ENCODE results near the gene SPACA5B.
"Not testable (repeated sequence)": the region's sequence is repeated elsewhere in the genome, so short reads cannot be mapped to it uniquely, and the experiment has no call there.

Gene SPACA5B

DNA sequence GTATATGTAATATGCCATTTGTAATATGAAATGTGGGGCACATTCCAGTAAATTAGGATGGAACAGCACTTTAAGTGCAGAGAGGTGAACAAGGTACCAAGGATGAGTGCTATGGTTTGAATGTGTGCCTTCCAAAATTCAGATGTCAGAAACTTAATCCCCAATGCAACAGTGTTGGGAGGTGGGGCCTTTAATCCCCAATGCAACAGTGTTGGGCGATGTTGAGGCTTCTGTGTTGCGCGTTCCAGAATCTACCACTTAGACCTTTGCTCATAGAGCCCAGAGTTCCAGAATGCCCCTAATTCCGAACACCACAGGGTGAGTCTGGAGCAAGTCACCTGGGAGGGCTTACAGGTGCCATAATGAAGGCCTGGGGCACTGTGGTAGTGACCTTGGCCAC is at the start of gene SPACA5B:
TSS of gene SPACA5B (plus strand) at position 301 of the 400 bp plus-strand sequence. CDS start at position 363, 62 bp downstream.
- DNase-seq (ENCODE audit: low read depth in 3 of 3), result not testable (repeated sequence)

DNA sequence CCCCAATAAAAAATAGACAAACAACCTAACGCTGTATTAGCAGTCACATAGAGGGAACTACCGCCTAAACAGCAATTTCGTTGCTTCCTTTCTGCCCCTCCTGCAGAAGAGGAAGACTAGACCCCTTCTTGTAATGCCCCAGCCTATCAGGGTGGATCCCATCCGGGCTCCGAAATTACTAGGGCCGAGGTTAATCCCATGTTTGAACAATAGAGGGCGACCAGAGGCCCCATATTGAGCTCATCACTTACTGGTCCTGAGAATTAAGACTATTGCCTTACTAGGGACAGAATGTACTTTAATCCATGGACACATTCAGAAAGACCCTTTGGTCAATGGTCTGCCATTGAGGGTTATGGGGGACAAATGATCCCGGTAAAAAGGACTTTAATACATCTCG is 47.2 kb upstream of the SPACA5B start:
- DNase-seq (ENCODE audit: low read depth in 3 of 3), result peak in 2 of 3 experiments; percentile 8 to 13

DNA sequence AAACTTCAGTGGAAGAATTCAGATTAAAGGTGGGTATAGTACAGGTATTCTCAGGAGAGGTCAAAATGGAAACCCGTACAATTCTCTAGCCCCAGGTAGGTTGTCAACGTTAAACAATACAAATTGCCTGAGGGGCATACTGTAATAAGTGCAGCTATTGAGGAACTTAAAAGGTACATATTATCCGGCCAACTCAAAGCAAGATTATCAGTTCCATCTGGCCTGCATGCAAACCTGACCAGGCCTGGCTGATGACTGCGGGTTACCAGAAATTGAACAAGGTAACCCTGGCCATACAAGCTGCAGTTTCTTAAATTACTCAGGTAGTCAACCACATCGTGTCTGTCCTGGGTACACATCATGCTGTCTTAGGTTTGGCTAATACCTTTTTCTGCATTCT is 46.7 kb upstream of the SPACA5B start:
- DNase-seq (ENCODE audit: low read depth in 3 of 3), result no peak

DNA sequence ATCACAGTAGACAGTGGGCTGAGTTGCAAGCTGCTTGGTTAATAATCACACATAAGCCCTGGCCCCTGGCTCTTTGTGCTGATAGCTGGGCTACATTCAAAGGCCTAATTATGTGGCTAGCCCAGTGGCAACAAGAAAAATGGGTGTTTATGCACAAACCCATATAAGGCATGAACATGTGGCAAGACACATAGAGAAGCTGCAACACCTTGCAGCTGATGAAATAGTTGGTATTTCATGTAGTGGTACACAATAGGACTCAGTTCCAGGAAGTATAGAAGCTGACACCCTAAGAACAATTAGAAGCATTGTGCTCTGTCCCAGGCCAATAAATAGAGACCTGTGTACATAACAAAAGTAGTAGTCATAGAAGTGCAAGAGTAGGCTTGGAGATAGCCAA is 44.3 kb upstream of the SPACA5B start:
- no peak for DNase-seq (ENCODE audit: low read depth in 3 of 3)

GRCh38 chrX:48090123-48090522 is 40.3 kb upstream of the SPACA5B start:
- no peak for DNase-seq (ENCODE audit: low read depth in 3 of 3)

DNA sequence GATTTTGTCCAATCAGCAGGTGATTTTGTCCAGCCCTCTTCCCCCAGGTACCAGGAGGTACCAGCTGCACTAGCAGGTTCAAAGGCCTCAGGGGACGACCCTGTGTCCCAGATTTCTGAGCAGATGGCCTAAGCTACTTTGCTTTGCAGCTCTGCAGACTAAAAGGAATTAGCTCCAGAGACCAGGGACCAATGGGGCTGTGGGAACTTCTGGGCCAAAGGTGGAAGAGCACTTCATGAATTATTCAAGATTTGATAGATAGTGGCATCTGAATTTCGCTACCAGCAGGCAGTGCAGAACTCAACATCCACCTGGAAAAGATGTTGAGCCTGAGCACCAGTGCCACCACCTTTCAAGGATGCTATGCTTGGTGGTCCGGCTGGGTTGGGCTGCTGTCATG is 37.9 kb upstream of the SPACA5B start:
- not testable (repeated sequence) for DNase-seq (ENCODE audit: low read depth in 3 of 3)

DNA sequence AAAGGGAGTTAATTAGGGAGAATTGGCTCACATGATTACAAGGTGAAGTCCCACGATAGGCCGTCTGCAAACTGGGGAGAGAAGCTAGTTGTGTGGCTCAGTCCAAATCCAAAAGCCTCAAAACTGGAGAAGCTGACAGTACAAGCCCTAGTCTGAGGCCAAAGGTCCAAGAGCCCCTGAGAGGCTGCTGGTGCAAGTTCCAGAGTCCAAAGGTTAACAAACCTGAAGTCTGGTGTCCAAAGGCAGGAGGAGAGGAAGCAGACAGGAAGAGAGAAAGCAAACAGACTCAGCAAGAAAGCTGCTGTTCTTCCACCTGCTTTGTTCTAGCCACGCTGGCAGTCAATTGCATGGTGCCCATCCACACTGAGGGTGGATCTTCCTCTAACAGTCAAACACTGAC is 29.0 kb upstream of the SPACA5B start:
- DNase-seq (ENCODE audit: low read depth in 3 of 3), result no peak

DNA sequence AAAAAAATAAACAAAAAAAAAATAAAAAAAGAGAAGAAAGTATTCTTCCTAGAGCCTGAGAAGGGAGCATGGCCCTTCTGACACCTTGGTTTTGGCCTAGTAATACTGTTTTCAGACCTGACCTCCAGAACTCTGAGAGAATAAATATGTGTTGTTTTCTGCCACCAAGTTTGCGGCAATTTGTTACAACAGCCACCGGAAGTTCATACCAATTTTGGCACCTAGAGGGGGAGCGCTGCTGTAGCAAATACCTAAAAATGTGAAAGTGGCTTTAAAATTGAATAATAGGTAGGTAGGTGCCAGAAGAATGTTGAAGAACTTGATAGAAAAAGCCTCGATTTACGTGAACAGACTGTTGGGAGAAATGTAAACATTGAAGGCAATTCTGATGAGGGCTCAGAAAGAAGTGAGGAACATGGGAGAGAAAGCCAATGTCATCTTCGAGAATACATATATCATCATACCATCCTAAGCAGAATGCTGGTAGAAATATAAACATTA is 27.5 kb upstream of the SPACA5B start:
- DNase-seq (ENCODE audit: low read depth in 3 of 3), result no peak

- no peak for DNase-seq (ENCODE audit: low read depth in 3 of 3)
Measured at GRCh38 chrX:48107717-48108116, 22.7 kb upstream of the SPACA5B start.

DNA sequence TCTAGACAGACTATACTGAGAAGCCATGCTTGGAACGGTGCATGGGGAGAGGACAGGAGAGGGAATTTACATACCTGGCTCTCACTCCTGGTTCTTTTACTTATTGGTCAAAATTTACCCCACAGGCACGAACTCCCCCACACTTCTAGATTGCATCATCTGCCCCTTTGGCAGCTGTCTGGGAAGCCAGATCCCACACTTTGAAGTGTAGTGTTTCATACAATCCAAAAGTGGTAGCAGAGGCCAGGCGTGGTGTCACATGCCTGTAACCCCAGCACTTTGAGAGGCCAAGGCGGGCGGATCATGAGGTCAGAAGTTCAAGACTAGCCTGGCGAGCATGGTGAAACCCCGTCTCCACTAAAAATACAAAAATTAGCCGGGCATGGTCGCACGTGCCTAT is 5.1 kb upstream of the SPACA5B start:
- DNase-seq (ENCODE audit: low read depth in 3 of 3), result not testable (repeated sequence)

GRCh38 chrX:48132308-48132844 is 1.9 kb downstream of the SPACA5B start:
- DNase-seq (ENCODE audit: low read depth in 3 of 3), result not testable (repeated sequence)

GRCh38 chrX:48139076-48139475 is 8.7 kb downstream of the SPACA5B start:
- DNase-seq (ENCODE audit: low read depth in 3 of 3), result not testable (repeated sequence)

- DNase-seq (ENCODE audit: low read depth in 3 of 3), result not testable (repeated sequence)
Measured at GRCh38 chrX:48141810-48142508, 11.5 kb downstream of the SPACA5B start.

DNA sequence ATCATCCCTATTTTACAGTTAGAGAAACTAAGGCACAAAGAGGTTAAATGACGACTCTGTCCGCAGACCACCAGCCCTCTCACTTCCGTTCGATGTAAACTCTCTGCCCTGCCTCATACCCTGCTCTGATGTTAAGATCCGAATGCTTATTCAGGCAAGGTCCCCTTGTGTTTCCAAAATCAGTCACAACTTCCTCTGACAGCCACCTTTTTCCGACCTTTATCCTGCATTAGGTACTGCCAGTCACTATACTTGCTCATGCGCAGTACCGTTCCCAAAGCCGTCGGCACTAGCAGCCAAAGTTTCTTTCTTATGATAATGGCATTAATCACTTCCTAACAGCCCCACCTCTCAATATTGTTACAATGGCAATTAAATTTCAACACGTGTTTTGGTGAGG is 12.3 kb downstream of the SPACA5B start:
- DNase-seq (ENCODE audit: low read depth in 3 of 3), result peak in 2 of 3 experiments; percentile 4 to 5

- DNase-seq (ENCODE audit: low read depth in 3 of 3), result no peak
Measured at GRCh38 chrX:48153769-48154168, 23.3 kb downstream of the SPACA5B start.

DNA sequence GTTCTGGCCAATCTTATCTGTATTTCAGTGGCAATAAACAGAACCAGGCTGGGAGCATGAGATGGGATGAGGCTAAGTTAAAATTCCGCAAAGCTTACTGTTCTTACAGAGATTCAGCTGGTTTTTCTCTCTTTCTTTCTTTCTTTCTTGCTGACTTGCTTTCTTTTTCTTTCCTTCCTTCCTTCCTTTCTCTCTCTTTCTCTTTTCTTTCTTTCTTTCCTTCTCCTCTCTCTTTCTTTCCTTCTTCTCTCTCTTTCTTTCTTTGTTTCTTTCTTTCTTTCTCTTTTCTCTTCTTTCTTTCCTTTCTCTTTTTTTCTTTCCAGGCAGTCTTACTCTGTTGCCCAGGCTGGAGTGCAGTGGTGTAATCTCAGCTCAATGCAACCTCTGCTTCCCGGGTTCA is 24.4 kb downstream of the SPACA5B start:
- no peak for DNase-seq (ENCODE audit: low read depth in 3 of 3)

DNA sequence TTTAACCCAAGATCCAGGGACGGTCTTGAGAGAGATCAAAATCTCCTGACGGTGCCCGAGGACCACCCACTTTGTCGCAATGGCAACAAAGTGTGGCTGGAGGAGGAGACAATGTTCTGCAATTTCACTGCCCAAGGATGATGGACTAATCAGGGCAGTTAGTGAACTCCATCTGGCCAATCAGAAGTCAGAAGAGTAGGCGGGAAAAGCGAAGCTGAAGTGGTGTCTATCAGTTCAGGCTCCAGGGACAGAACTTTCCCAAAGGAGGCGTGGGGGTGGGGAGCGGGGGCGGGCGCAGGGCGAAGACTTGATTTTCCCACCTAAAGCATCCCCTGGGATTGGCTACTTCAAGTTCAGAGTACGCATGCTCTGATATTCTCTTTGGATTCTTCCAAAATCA is 25.6 kb downstream of the SPACA5B start:
- DNase-seq (ENCODE audit: low read depth in 3 of 3), result no peak

DNA sequence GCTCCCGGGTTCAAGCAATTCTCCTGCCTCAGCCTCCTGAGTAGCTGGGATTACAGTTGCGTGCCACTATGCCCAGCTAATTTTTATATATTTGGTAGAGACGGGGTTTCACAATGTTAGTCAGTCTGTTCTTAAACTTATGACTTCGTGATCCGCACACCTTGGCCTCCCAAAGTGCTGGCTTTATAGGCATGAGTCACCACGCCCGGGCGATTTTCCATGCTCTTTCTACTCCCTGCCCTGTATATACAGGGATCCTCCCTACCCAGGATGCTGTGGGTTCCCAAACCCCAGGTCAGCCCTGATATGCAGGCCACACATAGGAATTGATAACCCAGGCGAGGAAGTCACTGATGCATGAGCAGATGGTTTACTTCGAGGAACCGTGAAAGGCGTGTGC is 34.8 kb downstream of the SPACA5B start:
- no peak for DNase-seq (ENCODE audit: low read depth in 3 of 3)

- not testable (repeated sequence) for DNase-seq (ENCODE audit: low read depth in 3 of 3)
Measured at GRCh38 chrX:48166322-48166721, 35.9 kb downstream of the SPACA5B start.

DNA sequence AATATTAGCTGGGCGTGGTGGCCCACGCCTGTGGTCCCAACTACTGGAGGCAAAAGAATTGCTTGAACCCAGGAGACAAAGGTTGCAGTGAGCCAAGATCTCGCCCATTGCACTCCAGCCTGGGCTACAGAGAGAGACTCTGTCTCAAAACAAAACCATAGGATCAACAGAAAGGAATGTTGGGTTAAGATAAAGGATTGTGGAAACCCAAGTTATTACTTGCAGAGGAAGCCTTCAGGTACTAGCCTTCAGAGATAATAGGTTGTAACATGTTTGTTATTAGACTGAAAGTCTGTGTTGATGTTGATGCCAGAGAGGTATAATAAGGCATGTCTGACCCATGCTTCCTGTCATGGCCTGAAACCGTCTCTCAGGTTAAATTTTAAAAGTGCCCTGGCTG is 49.3 kb downstream of the SPACA5B start:
- DNase-seq (ENCODE audit: low read depth in 3 of 3), result no peak

DNA sequence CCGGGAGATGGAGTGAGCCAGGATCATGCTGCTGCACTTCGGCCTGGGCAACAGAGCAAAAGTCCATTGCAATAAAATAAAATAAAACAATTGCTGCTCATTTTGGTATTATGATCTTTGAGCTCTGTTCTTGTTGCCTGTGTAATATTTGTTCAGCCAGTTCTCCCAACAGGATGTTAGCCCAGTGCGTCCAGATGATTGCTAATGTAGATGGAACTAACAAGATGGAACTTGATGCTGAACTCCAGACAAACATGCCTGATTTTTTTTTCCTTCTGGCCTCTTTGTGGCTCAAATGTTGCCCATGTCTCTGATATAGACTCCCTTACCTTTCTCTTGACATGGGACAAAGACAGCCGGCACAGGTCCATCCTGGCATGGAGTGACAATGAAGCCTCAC is 50.4 kb downstream of the SPACA5B start:
- no peak for DNase-seq (ENCODE audit: low read depth in 3 of 3)

- not testable (repeated sequence) for DNase-seq (ENCODE audit: low read depth in 3 of 3)
Measured at GRCh38 chrX:48181882-48182281, 51.5 kb downstream of the SPACA5B start.

Measured in stimulated activated CD4-positive, alpha-beta T cell treated with anti-CD3 and anti-CD28 coated beads, TNF-alpha, amount 100 ng/mL, for 4 hours (primary cell).